ENCODE measurements around the gene YARS1.
"Not testable (repeated sequence)": the region's sequence is repeated elsewhere in the genome, so short reads cannot be mapped to it uniquely, and the experiment has no call there.

Gene YARS1

GRCh38 chr1:32816676-32817158, 441 bp downstream of the YARS1 start:
- no peak for DNase-seq

GRCh38 chr1:32813941-32814739, 3.0 kb downstream of the YARS1 start:
- no peak for DNase-seq

GRCh38 chr1:32811917-32812316, 5.2 kb downstream of the YARS1 start:
- no peak for DNase-seq

GRCh38 chr1:32811265-32811664, 5.9 kb downstream of the YARS1 start:
- no peak for DNase-seq

- DNase-seq, result no peak
Measured at GRCh38 chr1:32810358-32810757, 6.8 kb downstream of the YARS1 start.

GRCh38 chr1:32808580-32808979, 8.6 kb downstream of the YARS1 start:
- no peak for DNase-seq

GRCh38 chr1:32806910-32807523, 10.1 kb downstream of the YARS1 start:
- DNase-seq, result peak; percentile 9

GRCh38 chr1:32806290-32806689, 10.9 kb downstream of the YARS1 start:
- peak; percentile 49 for DNase-seq

GRCh38 chr1:32804460-32804859, 12.7 kb downstream of the YARS1 start:
- DNase-seq, result not testable (repeated sequence)

- DNase-seq, result no peak
Measured at GRCh38 chr1:32801096-32801715, 16.0 kb downstream of the YARS1 start.

- DNase-seq, result no peak
Measured at GRCh38 chr1:32798679-32799416, 18.3 kb downstream of the YARS1 start.

GRCh38 chr1:32798191-32798590, 19.0 kb downstream of the YARS1 start:
- DNase-seq, result no peak

- DNase-seq, result no peak
Measured at GRCh38 chr1:32797456-32797855, 19.7 kb downstream of the YARS1 start.

GRCh38 chr1:32795763-32796162, 21.4 kb downstream of the YARS1 start:
- not testable (repeated sequence) for DNase-seq

- no peak for DNase-seq
Measured at GRCh38 chr1:32791881-32792280, 25.3 kb downstream of the YARS1 start.

GRCh38 chr1:32789356-32789755, 27.8 kb downstream of the YARS1 start:
- DNase-seq, result not testable (repeated sequence)

GRCh38 chr1:32786856-32787255, 30.3 kb downstream of the YARS1 start:
- no peak for DNase-seq

GRCh38 chr1:32784817-32785216, 32.3 kb downstream of the YARS1 start:
- no peak for DNase-seq

- DNase-seq, result no peak
Measured at GRCh38 chr1:32783851-32784250, 33.3 kb downstream of the YARS1 start.

- no peak for DNase-seq
Measured at GRCh38 chr1:32782086-32782485, 35.1 kb downstream of the YARS1 start.

GRCh38 chr1:32780628-32781234, 36.4 kb downstream of the YARS1 start:
- no peak for DNase-seq

- DNase-seq, result no peak
Measured at GRCh38 chr1:32780005-32780404, 37.2 kb downstream of the YARS1 start.

GRCh38 chr1:32779242-32779641, 37.9 kb downstream of the YARS1 start:
- DNase-seq, result no peak

Measured in NCI-H510A treated with DMSO at 0.1 percent for 48 hours (cell line).